Liver (tissue), 9 donors: ENCODE results near the gene PTPRC. TPM values are rescaled to one million over a fixed set of nuclear protein-coding genes. Genes with fewer than 3 reads are reported as not detected.

ENCODE experiments used
- DNase-seq: peaks from one replicate; pipeline ENCODE4 v3.0.0-alpha.2; 2017; ENCODE audit warnings: low spot score
- H3K27ac ChIP-seq, 2 donors: one replicate each; pipeline ENCODE4 v1.7.0; 2013; ENCODE audit warnings: inconsistent platforms in 2 of 2, low read length in 2 of 2, control low read depth in 1 of 2, low read depth in 1 of 2, mild to moderate bottlenecking in 1 of 2
- H3K27me3 ChIP-seq, 4 donors: one replicate each; pipeline versions ENCODE4 v1.6.1 to v1.7.0; 2013; ENCODE audit warnings: low read length in 3 of 4, inconsistent platforms in 1 of 4, mild to moderate bottlenecking in 1 of 4, moderate library complexity in 1 of 4; ENCODE audit not compliant: control insufficient read depth in 4 of 4, insufficient read depth in 4 of 4
- H3K36me3 ChIP-seq, 4 donors: one replicate each; pipeline versions ENCODE4 v1.6.1 to v1.7.0; 2013; ENCODE audit warnings: low read length in 3 of 4, mild to moderate bottlenecking in 3 of 4, low read depth in 1 of 4, moderate library complexity in 1 of 4; ENCODE audit not compliant: control insufficient read depth in 4 of 4, insufficient read depth in 3 of 4
- H3K4me1 ChIP-seq, 4 donors: one replicate each; pipeline versions ENCODE4 v1.6.1 to v1.7.0; 2013; ENCODE audit warnings: low read length in 3 of 4, mild to moderate bottlenecking in 3 of 4, moderate library complexity in 1 of 4; ENCODE audit not compliant: control insufficient read depth in 4 of 4, insufficient read depth in 4 of 4
- H3K4me3 ChIP-seq, 3 donors: one replicate each; pipeline versions ENCODE4 v1.6.1 to v1.7.0; 2013; ENCODE audit warnings: low read length in 3 of 3, control low read depth in 1 of 3, low read depth in 1 of 3, mild to moderate bottlenecking in 1 of 3
- H3K9ac ChIP-seq, 2 donors: one replicate each; pipeline ENCODE4 v1.7.0; 2013; ENCODE audit warnings: low read length in 2 of 2, mild to moderate bottlenecking in 2 of 2, moderate library complexity in 2 of 2, control low read depth in 1 of 2, low read depth in 1 of 2
- H3K9me3 ChIP-seq, 4 donors: one replicate each; pipeline versions ENCODE4 v1.6.1 to v1.7.0; 2013; ENCODE audit warnings: low read length in 3 of 4; ENCODE audit not compliant: control insufficient read depth in 4 of 4
- ATF3 ChIP-seq: IDR thresholded peaks from 2 replicates; pipeline ENCODE4 v1.6.1; 2016; ENCODE audit warnings: antibody characterized with exemption
- EGR1 ChIP-seq, 2 donors: IDR thresholded peaks; 2 replicates each; pipeline ENCODE4 v1.6.1; 2016 to 2018; ENCODE audit warnings: antibody characterized with exemption in 2 of 2, low read depth in 2 of 2
- FOXA1 ChIP-seq: IDR thresholded peaks from 2 replicates; pipeline ENCODE4 v1.6.1; 2016; ENCODE audit warnings: antibody characterized with exemption
- FOXA2 ChIP-seq: IDR thresholded peaks from 2 replicates; pipeline ENCODE4 v1.6.1; 2016; ENCODE audit warnings: antibody characterized with exemption
- GABPA ChIP-seq, 2 donors: IDR thresholded peaks in 1 of 2; conservative IDR thresholded peaks in 1 of 2; 2 replicates each; pipeline ENCODE4 v1.6.1; 2016; ENCODE audit warnings: antibody characterized with exemption in 2 of 2, mild to moderate bottlenecking in 1 of 2, moderate library complexity in 1 of 2
- HNF4A ChIP-seq, 2 donors: conservative IDR thresholded peaks; 2 replicates each; pipeline ENCODE4 v1.6.1; 2016; ENCODE audit warnings: antibody characterized with exemption in 2 of 2, mild to moderate bottlenecking in 2 of 2
- HNF4G ChIP-seq: IDR thresholded peaks from 2 replicates; pipeline ENCODE4 v1.6.1; 2016; ENCODE audit warnings: antibody characterized with exemption
- JUND ChIP-seq, 2 donors: IDR thresholded peaks; 2 replicates each; pipeline ENCODE4 v1.6.1; 2016; ENCODE audit warnings: antibody characterized with exemption in 2 of 2
- NR2F2 ChIP-seq: IDR thresholded peaks from 2 replicates; pipeline ENCODE4 v1.6.1; 2016; ENCODE audit warnings: antibody characterized with exemption
- RAD21 ChIP-seq, 2 donors: IDR thresholded peaks; 2 replicates each; pipeline ENCODE4 v1.6.1; 2016; ENCODE audit warnings: antibody characterized with exemption in 2 of 2, mild to moderate bottlenecking in 2 of 2
- RXRA ChIP-seq, 2 donors: IDR thresholded peaks; 2 replicates each; pipeline ENCODE4 v1.6.1; 2017 to 2018; ENCODE audit warnings: antibody characterized with exemption in 2 of 2, mild to moderate bottlenecking in 1 of 2
- SP1 ChIP-seq: IDR thresholded peaks from 2 replicates; pipeline ENCODE4 v1.6.1; 2018; ENCODE audit warnings: antibody characterized with exemption, mild to moderate bottlenecking
- TAF1 ChIP-seq: conservative IDR thresholded peaks from 2 replicates; pipeline ENCODE4 v1.6.1; 2016; ENCODE audit warnings: antibody characterized with exemption, mild to moderate bottlenecking
- YY1 ChIP-seq: IDR thresholded peaks from 2 replicates; pipeline ENCODE4 v1.6.1; 2016; ENCODE audit warnings: antibody characterized with exemption, mild to moderate bottlenecking
- WGBS: extraction: QIAGEN DNeasy Blood & Tissue Kit; methylation state at CpG from one replicate; pipeline ENCODE4 v1.1.7; 2013; 5-methylcytosine and 5-hydroxymethylcytosine counted together
- polyA plus RNA-seq, 2 donors: library from polyadenylated mRNA; stranded (reverse) in 1 of 2; unstranded in 1 of 2; fragments of 200-250 nt in 1 of 2; fragments of >200 nt in 1 of 2; fragmentation: Nextera tagmentation in 1 of 2; extraction: Ambion mirVana in 1 of 2; gene quantifications; one replicate each; pipeline versions ENCODE4 v1.2.1 to v1.2.3, GENCODE V29; 2013 to 2015
- total RNA-seq, 2 donors: library from RNA; depleted of rRNA; stranded (reverse); fragments of >200 nt; gene quantifications; one replicate each; pipeline ENCODE4 v1.2.3, GENCODE V29; 2014
- TF ChIP-seq, protein P1 (sequence below): IDR thresholded peaks from 2 replicates; pipeline ENCODE4 v1.6.1; 2016; ENCODE audit warnings: antibody characterized with exemption, mild to moderate bottlenecking
- TF ChIP-seq, protein P2 (sequence below): IDR thresholded peaks from 2 replicates; pipeline ENCODE4 v1.6.1; 2016; ENCODE audit warnings: antibody characterized with exemption
- TF ChIP-seq, protein P3 (sequence below): IDR thresholded peaks from 2 replicates; pipeline ENCODE4 v1.6.1; 2016; ENCODE audit warnings: antibody characterized with exemption
- TF ChIP-seq, protein P4 (sequence below): fragments of 150-350 bp; IDR thresholded peaks from 2 replicates; pipeline ENCODE4 v1.5.1; 2017; ENCODE audit warnings: improper control_type of control experiment, low read depth, low read length; ENCODE audit not compliant: missing input control
- donor health status: healthy.
- donor health status: healthy.
- donor health status: healthy.
- donor health status: healthy.
- donor health status: healthy.

Gene PTPRC
- total and polyA plus RNA-seq, 4 donors, result 5.8 to 34.1 (median 16.2) TPM

DNA sequence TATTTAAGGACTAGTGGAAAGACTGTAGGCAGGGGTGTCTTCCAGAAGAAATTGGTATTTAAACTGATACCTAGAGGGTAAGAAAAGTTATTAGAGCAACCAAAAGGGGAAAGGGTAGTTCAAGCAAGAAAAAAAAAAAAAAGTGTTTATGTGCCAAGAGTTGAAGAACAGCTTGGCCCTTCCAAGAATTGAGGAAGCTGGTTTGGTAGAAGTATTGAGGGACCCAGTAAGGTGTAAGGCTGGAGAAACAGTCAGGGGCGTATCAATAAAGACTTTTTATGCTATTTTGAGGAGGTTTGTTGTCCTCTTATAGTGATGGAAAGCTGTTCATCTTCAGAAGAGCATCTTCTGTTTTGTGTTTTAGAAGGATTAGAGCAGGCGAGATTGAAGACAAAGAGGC, 108.3 kb downstream of the PTPRC start:
- TF ChIP-seq HNF4A (conservative IDR thresholded peaks at IDR 0.05) (no peak), EGR1 (IDR thresholded peaks at IDR 0.05; ENCODE audit: low read depth in 2 of 2) (no peak), FOXA2 (no peak), HNF4G (no peak), SP1 (no peak), FOXA1 (no peak), NR2F2 (no peak), RAD21 (IDR thresholded peaks at IDR 0.05) (no peak), RXRA (IDR thresholded peaks at IDR 0.05) (no peak), GABPA (IDR thresholded peaks at IDR 0.05 in 1 of 2, conservative IDR thresholded peaks at IDR 0.05 in 1 of 2) (no peak), ATF3 (no peak), JUND (IDR thresholded peaks at IDR 0.05) (no peak), YY1 (no peak), TAF1 (no peak)
- TF ChIP-seq, protein P1, sequence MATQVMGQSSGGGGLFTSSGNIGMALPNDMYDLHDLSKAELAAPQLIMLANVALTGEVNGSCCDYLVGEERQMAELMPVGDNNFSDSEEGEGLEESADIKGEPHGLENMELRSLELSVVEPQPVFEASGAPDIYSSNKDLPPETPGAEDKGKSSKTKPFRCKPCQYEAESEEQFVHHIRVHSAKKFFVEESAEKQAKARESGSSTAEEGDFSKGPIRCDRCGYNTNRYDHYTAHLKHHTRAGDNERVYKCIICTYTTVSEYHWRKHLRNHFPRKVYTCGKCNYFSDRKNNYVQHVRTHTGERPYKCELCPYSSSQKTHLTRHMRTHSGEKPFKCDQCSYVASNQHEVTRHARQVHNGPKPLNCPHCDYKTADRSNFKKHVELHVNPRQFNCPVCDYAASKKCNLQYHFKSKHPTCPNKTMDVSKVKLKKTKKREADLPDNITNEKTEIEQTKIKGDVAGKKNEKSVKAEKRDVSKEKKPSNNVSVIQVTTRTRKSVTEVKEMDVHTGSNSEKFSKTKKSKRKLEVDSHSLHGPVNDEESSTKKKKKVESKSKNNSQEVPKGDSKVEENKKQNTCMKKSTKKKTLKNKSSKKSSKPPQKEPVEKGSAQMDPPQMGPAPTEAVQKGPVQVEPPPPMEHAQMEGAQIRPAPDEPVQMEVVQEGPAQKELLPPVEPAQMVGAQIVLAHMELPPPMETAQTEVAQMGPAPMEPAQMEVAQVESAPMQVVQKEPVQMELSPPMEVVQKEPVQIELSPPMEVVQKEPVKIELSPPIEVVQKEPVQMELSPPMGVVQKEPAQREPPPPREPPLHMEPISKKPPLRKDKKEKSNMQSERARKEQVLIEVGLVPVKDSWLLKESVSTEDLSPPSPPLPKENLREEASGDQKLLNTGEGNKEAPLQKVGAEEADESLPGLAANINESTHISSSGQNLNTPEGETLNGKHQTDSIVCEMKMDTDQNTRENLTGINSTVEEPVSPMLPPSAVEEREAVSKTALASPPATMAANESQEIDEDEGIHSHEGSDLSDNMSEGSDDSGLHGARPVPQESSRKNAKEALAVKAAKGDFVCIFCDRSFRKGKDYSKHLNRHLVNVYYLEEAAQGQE, result no peak
- TF ChIP-seq, protein P2, sequence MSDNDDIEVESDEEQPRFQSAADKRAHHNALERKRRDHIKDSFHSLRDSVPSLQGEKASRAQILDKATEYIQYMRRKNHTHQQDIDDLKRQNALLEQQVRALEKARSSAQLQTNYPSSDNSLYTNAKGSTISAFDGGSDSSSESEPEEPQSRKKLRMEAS, result no peak
- TF ChIP-seq, protein P3, sequence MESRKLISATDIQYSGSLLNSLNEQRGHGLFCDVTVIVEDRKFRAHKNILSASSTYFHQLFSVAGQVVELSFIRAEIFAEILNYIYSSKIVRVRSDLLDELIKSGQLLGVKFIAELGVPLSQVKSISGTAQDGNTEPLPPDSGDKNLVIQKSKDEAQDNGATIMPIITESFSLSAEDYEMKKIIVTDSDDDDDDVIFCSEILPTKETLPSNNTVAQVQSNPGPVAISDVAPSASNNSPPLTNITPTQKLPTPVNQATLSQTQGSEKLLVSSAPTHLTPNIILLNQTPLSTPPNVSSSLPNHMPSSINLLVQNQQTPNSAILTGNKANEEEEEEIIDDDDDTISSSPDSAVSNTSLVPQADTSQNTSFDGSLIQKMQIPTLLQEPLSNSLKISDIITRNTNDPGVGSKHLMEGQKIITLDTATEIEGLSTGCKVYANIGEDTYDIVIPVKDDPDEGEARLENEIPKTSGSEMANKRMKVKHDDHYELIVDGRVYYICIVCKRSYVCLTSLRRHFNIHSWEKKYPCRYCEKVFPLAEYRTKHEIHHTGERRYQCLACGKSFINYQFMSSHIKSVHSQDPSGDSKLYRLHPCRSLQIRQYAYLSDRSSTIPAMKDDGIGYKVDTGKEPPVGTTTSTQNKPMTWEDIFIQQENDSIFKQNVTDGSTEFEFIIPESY, result no peak
- TF ChIP-seq, protein P4, sequence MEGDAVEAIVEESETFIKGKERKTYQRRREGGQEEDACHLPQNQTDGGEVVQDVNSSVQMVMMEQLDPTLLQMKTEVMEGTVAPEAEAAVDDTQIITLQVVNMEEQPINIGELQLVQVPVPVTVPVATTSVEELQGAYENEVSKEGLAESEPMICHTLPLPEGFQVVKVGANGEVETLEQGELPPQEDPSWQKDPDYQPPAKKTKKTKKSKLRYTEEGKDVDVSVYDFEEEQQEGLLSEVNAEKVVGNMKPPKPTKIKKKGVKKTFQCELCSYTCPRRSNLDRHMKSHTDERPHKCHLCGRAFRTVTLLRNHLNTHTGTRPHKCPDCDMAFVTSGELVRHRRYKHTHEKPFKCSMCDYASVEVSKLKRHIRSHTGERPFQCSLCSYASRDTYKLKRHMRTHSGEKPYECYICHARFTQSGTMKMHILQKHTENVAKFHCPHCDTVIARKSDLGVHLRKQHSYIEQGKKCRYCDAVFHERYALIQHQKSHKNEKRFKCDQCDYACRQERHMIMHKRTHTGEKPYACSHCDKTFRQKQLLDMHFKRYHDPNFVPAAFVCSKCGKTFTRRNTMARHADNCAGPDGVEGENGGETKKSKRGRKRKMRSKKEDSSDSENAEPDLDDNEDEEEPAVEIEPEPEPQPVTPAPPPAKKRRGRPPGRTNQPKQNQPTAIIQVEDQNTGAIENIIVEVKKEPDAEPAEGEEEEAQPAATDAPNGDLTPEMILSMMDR, result no peak
- Histone ChIP-seq H3K9me3 (no peaks in the 10 kb centered on the region), H3K4me1 (no peaks in the 10 kb centered on the region), H3K9ac (no peak overlapping the region), H3K4me3 (no peak overlapping the region), H3K27me3 (no peaks in the 10 kb centered on the region), H3K36me3 (peaks cover 0 to 2% (median 0%) of the 10 kb centered on the region in 4 donors), H3K27ac (no peak overlapping the region)
- no peak for DNase-seq
- 87% methylated on average over 2 of the region's 2 CpGs for WGBS
